Cardiac muscle cell (in vitro differentiated cells and primary cell): ENCODE data around the gene SIGLEC12. TPM values are rescaled to one million over a fixed set of nuclear protein-coding genes. Genes with fewer than 3 reads are reported as not detected.

Experiments used
- DNase-seq, 2 donors: peaks; one replicate each; pipeline versions ENCODE4 v3.0.0 to v3.0.0-alpha.2; 2010 to 2017; ENCODE audit warnings: low read depth in 1 of 2, low spot score in 1 of 2
- H3K27ac ChIP-seq: fragments of 200-600 bp; sonication (generic); 2 replicates; pipeline ENCODE4 v1.5.1; 2016
- H3K27me3 ChIP-seq: fragments of 200-600 bp; sonication (generic); 2 replicates; pipeline ENCODE4 v1.6.0; 2016; ENCODE audit warnings: control low read depth
- H3K36me3 ChIP-seq: fragments of 200-600 bp; sonication (generic); 2 replicates; pipeline ENCODE4 v1.5.1; 2016; ENCODE audit warnings: control low read depth
- H3K4me1 ChIP-seq: fragments of 200-600 bp; sonication (generic); 2 replicates; pipeline ENCODE4 v1.8.1; 2017; ENCODE audit warnings: low read depth, mild to moderate bottlenecking, mixed run types
- H3K4me3 ChIP-seq: fragments of 200-600 bp; sonication (generic); 2 replicates; pipeline ENCODE4 v1.5.1; 2016; ENCODE audit warnings: mild to moderate bottlenecking
- H3K9me3 ChIP-seq: fragments of 200-600 bp; sonication (generic); 2 replicates; pipeline ENCODE4 v1.5.1; 2017; ENCODE audit warnings: low read depth, mild to moderate bottlenecking, control low read depth
- CTCF ChIP-seq: IDR thresholded peaks from 2 replicates; pipeline ENCODE4 v1.5.1; 2012; ENCODE audit warnings: low read depth, mild to moderate bottlenecking, low read length
- polyA plus RNA-seq: library from polyadenylated mRNA; unstranded; fragments of >200 nt; fragmentation: Nextera tagmentation; extraction: Ambion mirVana; gene quantifications from 2 replicates; pipeline ENCODE4 v1.2.1, GENCODE V29; 2016
- total RNA-seq: library from RNA; depleted of rRNA; stranded (reverse); fragments of >200 nt; gene quantifications from 2 replicates; pipeline ENCODE4 v1.2.3, GENCODE V29; 2016

The SIGLEC12 gene
- total RNA-seq: not detected in 2 replicates
- not detected in 2 replicates for polyA plus RNA-seq

GRCh38 chr19:51501594-51502263 is at the start of gene SIGLEC12:
Gene SIGLEC12, minus strand, starts transcription at chr19:51501800. Its CDS starts 67 bp downstream, at chr19:51501733.
- no peak for TF ChIP-seq CTCF
- Histone ChIP-seq H3K4me1 (no peaks in the 10 kb centered on the region), H3K4me3 (no peak within 1 kb of the TSS), H3K9me3 (no peaks in the 10 kb centered on the region), H3K36me3 (no peaks in the 10 kb centered on the region), H3K27ac (no peak within 1 kb of the TSS), H3K27me3 (no peaks in the 10 kb centered on the region)
- no peak for DNase-seq

- no peak for DNase-seq
- Histone ChIP-seq H3K9me3 (no peaks in the 10 kb centered on the region), H3K36me3 (no peaks in the 10 kb centered on the region), H3K4me3 (no peak overlapping the region), H3K4me1 (no peaks in the 10 kb centered on the region), H3K27me3 (no peaks in the 10 kb centered on the region), H3K27ac (no peak overlapping the region)
- TF ChIP-seq CTCF: no peak
These were observed 49.5 kb upstream of the SIGLEC12 start for GRCh38 chr19:51550848-51551672.

- no peak overlapping the region for H3K27ac ChIP-seq
- H3K9me3 ChIP-seq: no peaks in the 10 kb centered on the region
- H3K4me1 ChIP-seq: no peaks in the 10 kb centered on the region
- H3K36me3 ChIP-seq: no peaks in the 10 kb centered on the region
- H3K27me3 ChIP-seq: no peaks in the 10 kb centered on the region
- no peak for TF ChIP-seq CTCF
- no peak for DNase-seq
- H3K4me3 ChIP-seq: no peak overlapping the region
These were observed 48.1 kb upstream of the SIGLEC12 start for GRCh38 chr19:51549533-51550324.

- no peaks in the 10 kb centered on the region for H3K9me3 ChIP-seq
These were observed 47.3 kb upstream of the SIGLEC12 start for GRCh38 chr19:51548891-51549305.

More at GRCh38 chr19:51548891-51549305, 47.3 kb upstream of the SIGLEC12 start:
- no peak overlapping the region for H3K4me3 ChIP-seq
- DNase-seq: no peak
- H3K27ac ChIP-seq: no peak overlapping the region
- H3K36me3 ChIP-seq: no peaks in the 10 kb centered on the region
- no peaks in the 10 kb centered on the region for H3K27me3 ChIP-seq
- TF ChIP-seq CTCF: no peak
- no peaks in the 10 kb centered on the region for H3K4me1 ChIP-seq
